AG10803 (cell line): ENCODE measurements around the gene C3orf22.

Source experiments
- DNase-seq: peaks from one replicate; pipeline ENCODE4 v3.0.0; 2010; ENCODE audit warnings: low read depth
- H3K4me3 ChIP-seq: 2 replicates; pipeline ENCODE4 v1.5.1; 2011; ENCODE audit warnings: mild to moderate bottlenecking, low read length, control low read depth
- TF ChIP-seq, protein P1 (sequence below): conservative IDR thresholded peaks from 2 replicates; pipeline ENCODE4 v1.5.1; 2011; ENCODE audit warnings: mild to moderate bottlenecking, low read length, control low read depth, inconsistent platforms

The C3orf22 gene

GRCh38 chr3:126510308-126510910, 48.3 kb downstream of the C3orf22 start:
- TF ChIP-seq, protein P1, sequence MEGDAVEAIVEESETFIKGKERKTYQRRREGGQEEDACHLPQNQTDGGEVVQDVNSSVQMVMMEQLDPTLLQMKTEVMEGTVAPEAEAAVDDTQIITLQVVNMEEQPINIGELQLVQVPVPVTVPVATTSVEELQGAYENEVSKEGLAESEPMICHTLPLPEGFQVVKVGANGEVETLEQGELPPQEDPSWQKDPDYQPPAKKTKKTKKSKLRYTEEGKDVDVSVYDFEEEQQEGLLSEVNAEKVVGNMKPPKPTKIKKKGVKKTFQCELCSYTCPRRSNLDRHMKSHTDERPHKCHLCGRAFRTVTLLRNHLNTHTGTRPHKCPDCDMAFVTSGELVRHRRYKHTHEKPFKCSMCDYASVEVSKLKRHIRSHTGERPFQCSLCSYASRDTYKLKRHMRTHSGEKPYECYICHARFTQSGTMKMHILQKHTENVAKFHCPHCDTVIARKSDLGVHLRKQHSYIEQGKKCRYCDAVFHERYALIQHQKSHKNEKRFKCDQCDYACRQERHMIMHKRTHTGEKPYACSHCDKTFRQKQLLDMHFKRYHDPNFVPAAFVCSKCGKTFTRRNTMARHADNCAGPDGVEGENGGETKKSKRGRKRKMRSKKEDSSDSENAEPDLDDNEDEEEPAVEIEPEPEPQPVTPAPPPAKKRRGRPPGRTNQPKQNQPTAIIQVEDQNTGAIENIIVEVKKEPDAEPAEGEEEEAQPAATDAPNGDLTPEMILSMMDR = no peak
- no peak overlapping the region for H3K4me3 ChIP-seq
- no peak for DNase-seq

GRCh38 chr3:126509597-126510307, 49.0 kb downstream of the C3orf22 start:
- H3K4me3 ChIP-seq = no peak overlapping the region
- no peak for DNase-seq
- TF ChIP-seq, protein P1 = no peak

DNA sequence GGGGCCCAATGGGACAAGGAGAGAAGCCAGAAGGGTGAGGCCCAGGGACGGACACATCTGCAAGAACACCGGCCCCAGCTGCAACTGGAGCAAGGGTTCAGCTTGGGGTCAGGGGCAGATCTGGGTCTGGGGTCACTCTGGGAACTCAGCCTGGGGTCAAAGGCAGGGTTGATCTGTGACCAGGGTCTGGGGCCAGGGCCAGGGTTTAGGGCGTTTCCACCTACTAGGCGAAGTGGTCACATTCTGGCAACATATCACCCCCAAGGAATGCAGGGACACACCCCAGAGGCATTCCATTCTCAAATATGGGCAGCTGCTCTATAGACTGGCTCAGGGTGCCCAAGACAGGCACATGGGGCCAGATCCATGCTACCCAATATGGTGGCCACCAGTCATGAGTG, 50.2 kb downstream of the C3orf22 start:
- no peak overlapping the region for H3K4me3 ChIP-seq
- TF ChIP-seq, protein P1 = no peak
- peak; percentile 40 for DNase-seq

- TF ChIP-seq, protein P1 = no peak
- H3K4me3 ChIP-seq = no peak overlapping the region
- no peak for DNase-seq
Observed at GRCh38 chr3:126507886-126508285, 50.8 kb downstream of the C3orf22 start.

DNA sequence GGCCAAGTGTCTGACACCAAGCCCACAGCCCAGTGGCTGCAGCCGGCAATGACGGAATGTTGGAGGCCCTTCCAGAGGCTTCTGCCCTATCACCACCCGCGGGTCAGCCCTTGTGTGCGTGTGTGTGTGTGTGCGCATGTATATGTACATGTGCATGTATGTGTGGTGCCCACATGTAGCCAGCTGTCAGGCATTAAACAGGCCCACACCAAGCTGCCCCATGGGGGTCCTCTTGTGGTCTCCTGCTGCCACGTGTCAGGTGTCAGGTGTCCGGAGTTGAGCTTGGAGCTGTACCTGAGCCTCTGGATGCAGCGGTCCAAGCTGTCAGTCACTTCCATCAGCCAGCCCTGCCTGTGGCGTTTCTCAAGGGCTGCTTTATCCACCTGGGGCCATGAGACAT, 55.0 kb downstream of the C3orf22 start:
- TF ChIP-seq, protein P1 = no peak
- no peak overlapping the region for H3K4me3 ChIP-seq
- no peak for DNase-seq

DNA sequence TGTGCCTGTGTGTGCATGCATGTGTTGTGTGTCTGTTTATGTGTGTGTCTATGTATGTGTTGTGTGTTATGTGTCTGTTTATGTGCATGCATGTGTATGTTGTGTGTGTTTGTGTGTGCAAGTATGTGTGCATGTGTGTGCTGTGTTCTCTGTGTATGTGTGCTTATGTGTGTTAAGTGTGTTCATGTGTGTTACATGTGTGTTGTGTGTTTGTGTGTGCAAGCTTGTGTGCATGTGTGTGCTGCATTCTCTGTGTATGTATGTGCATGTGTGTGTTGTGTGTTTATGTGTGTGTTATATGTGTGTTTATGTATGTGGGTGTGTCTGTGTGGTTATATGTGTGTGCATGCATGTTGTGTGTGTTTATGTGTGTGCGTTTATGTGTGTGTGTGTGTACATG, 56.1 kb downstream of the C3orf22 start:
- no peak for DNase-seq
- no peak overlapping the region for H3K4me3 ChIP-seq
- TF ChIP-seq, protein P1 = no peak

DNA sequence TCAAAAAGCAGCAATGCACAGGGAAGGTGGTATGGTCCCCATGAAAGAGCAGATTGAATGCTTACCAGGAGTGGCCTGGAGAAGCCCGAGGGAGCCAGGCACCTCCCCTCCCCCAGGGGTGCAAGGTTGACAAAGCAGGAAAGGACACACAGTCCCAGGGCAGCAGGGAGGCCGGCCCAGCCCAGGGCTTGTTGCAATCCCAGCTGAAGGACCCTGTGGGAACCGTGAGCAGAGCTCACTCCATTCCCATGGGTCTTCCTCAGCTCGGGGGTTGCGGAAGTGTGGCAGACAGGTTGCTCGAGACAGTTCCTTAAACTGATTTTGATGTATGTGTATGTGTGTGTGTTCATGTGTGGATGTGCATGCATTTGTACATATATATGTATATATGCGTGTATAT, 57.0 kb downstream of the C3orf22 start:
- TF ChIP-seq, protein P1 = no peak
- H3K4me3 ChIP-seq = no peak overlapping the region
- no peak for DNase-seq
